ENCODE data around the gene SEC61B.
"Not testable (repeated sequence)": the region's sequence is repeated elsewhere in the genome, so short reads cannot be mapped to it uniquely, and the experiment has no call there.

SEC61B gene

DNA sequence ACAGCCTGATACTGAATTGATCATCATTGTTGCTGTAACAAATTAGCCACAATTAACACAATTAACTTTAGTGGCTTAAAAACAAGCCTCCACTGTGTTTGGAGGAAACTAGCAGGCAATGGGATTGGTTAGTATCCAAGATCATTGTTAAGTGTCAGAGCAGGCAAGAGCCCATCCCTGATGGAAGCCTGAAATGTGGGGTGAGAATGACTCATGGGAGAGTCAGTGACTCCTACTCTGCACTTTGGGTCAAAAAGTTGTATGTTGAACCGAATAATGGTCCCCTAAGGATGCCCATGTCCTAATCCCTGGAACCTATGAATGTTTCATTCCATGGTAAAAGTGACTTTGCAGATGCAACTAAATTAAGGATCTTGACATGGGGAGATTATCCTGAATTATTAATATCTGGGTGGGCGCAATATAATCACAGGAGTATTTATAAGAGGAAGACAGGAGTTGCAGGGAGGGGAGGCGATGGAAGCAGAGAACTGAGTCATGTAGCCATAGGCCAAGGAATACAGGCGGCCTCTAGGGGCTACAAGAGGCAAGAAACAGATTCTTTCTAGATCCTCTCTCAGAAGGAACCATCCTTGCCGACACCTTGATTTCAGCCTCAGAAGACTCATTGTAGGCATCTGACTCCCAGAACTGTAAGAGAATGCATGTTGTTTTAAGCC is 29.2 kb upstream of the SEC61B start:
- DNase-seq: peak; percentile 17

GRCh38 chr9:99193466-99193821 is 28.6 kb upstream of the SEC61B start:
- no peak for DNase-seq

DNA sequence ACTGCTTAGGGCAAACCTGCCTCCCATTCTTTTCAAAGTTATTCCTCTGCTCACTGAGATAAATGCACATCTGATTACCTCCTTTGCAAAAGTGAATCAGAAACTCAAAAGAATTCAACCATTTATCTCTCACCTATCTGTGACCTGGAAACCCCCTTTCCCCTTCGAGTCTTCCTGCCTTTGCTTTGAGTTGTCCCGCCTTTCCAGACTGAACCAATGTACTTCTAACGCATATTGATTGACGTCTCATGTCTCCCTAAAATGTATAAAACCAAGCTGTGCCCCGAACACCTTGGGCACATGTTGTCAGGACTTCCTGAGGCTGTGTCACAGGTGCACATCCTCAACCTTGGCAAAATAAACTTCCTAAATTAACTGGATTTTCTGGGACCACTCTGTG is 25.6 kb upstream of the SEC61B start:
- DNase-seq: not testable (repeated sequence)

DNA sequence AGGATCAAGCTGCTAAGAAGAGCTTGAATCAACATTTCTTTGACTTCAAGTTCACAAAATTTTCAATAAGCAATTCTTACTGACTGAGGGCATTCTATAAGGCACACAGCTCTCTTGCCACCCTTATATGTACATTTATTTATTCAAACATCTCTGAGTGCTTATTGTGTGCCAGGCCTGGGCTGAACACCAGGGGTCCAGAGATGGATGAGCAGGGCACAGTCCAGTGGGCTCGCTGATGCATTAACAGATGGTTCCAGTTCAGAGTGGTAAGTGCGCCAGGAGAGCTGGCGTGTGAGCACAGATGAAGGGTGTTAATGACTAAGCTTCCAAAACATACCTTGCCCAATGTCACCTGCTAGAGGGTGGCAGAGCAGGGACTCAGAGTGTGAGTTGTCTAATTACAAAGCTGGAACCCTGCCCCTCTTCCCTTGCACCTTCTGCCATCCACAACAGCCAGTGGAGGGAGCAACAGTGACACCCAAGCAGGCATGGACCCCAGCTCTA is 24.9 kb upstream of the SEC61B start:
- DNase-seq: no peak

GRCh38 chr9:99197987-99198386 is 24.1 kb upstream of the SEC61B start:
- DNase-seq: peak; percentile 24

DNA sequence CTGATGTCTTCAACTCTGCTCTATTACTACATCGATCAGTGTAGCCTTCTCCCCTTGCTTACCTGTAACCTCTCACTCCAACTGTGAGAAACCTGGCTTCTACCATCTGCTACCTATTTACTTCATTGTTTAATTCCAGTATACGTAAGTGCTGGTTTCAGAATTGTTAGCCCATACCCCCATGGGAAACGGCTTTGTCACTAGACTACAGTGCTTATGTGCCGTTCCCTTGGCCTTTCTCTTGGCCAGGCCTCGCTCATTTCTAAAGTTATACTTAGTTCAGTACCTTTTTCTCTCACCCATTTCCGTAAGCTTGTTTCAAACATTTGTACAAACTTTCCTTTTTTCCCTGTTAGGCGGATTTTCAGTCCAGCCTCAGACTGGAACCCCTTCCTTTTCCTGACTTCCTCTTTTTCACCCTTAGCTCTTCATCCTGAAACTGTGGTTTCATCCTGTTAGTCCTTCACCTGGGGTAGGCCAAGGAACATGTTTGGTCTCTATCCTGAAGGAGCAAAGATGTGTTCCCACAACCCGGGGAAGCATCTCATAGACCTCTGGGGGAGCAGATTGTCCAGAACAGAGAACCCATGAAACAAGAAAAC is 22.0 kb upstream of the SEC61B start:
- DNase-seq: no peak

DNA sequence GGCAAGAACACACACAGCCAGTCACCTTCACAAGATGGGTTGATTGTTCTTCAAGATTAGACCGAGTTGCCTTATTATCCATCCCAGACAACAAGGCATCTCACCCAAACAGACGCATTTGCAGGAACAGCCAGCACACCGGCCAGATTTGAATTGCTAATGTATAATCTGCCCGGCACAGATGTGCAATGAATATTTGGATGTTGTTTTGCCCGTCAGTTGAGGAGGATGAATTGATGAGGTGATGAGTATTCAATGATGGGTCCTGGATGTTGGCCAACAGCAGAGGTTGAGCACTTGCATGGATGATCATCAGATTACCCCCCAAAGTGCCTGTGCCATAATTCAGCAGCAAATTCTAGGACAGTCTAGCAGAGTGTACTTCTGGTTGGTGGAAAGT is 20.5 kb upstream of the SEC61B start:
- DNase-seq: no peak

- DNase-seq: peak; percentile 5
These were observed 11.5 kb upstream of the SEC61B start for GRCh38 chr9:99210572-99210971.

- DNase-seq: no peak
These were observed 10.3 kb upstream of the SEC61B start for GRCh38 chr9:99211746-99212145.

- no peak for DNase-seq
These were observed 8.9 kb upstream of the SEC61B start for GRCh38 chr9:99213197-99213596.

DNA sequence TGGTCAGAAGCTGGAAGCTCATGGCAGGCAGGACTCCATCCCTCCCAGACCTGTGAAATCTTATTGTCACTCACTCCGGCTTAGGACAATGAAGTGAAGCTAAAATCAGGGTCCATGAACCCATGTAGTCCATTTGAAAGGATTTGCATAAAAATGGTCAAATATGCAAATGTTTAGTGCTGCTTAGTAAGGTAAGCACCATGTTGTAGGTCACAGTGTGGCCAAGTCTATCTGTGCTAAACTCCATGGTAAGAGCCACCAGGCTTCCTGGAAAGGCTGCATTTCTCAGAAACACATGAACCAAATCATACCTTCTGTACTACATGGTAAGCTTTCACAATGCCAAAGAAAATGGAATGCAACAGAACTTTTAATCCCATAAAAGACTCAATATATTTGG is 6.0 kb upstream of the SEC61B start:
- peak; percentile 2 for DNase-seq

DNA sequence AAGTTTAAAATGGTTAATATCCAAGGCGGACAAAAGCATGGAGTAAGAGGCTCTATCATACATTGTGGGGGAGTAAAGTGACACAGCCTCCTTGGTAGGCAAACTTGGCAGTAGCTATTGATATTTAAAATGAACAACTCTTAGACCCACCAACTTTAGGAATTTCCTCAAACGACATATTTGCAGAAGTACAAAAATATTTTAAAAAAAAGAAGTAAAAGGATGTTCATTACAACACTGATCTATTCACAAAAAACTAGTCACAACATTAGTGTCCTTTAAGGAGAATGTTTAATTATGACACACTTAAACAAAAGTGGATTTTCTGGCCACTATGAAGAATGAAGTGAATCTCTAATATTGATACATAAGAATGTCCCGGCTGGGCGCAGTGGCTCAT is 2.1 kb upstream of the SEC61B start:
- no peak for DNase-seq

GRCh38 chr9:99221266-99221620 is 839 bp upstream of the SEC61B start:
- no peak for DNase-seq

- peak; percentile 54 for DNase-seq
These were observed 561 bp downstream of the SEC61B start for GRCh38 chr9:99222416-99223270.

DNA sequence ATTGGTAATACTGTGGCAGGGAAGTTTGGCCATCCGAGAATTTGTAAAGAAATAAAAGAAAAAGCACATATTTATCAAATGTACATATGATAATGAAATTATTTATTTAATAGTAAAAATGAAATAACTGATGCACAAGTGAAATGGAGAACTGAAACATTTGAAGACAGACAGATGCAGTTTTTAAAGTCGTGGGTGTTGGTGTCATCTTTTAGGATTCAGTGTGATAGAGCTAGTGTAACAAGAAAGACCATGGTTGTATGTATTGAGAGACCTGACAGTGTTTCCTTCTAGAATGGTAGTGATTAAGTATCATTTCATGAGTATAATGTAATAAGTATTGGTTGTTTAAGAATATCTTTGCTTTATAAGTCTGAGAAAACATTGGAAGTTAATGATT is 2.4 kb downstream of the SEC61B start:
- no peak for DNase-seq

DNA sequence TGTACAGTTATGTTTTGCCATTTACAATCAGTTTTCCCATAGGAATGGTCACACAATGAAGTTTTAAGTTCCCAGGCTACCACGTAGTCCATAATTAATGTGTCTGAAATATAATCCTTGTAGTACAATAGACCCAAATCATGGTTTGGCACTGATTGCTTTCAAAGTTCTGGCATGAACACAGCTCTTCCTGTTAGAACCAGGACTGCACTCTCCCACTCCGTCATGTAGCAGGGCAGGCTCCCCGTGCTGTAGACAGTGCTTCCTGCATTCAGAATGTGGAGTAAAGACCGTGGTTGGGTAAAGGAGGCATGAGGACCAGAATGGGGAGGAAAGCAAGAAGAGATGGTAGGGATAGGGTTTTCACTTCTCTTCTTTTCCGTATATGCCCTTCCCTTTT is 4.0 kb downstream of the SEC61B start:
- no peak for DNase-seq

GRCh38 chr9:99230206-99230605 is 8.1 kb downstream of the SEC61B start:
- DNase-seq: no peak

GRCh38 chr9:99231711-99232110 is 9.6 kb downstream of the SEC61B start:
- peak; percentile 23 for DNase-seq

DNA sequence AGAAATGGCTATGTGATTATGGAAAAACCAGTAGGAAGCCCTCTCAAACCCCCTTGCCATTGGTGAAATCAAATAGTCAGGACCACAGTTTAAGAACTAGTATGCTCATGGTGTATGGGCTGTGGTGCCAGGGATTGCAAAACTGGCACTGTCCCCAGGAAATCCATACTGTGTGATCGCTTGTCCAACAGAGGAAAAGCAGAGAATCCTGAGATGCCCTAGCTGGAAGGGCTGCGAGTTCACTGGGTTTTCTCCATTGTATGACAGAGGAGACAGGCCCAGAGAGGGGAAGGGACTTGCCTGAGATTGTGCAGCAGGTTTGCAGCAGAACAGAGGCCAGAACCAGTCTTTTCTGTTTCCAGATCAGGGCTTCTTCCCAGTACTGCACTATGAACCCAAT is 12.5 kb downstream of the SEC61B start:
- DNase-seq: no peak

- no peak for DNase-seq
These were observed 13.0 kb downstream of the SEC61B start for GRCh38 chr9:99235069-99235468.

GRCh38 chr9:99235926-99236634 is 14.0 kb downstream of the SEC61B start:
- no peak for DNase-seq

DNA sequence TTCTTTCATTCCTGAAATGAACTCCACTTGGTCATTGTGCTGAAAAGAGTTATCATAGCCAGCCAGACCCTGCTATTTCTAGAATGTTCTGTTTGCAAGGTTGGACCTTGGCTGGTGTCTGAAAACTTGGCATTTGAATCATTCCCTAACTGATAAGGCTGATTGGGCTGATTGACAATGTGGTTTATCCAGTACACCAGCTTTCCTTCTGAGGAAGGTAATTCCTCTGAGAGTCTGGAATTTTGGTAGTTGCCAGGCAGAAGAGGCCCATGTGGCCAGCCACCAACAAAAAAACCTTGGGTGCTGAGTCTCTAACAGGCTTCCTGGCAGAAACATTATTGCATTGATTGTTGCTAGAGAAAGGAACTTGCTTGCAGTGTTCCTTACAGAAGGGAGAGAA is 15.3 kb downstream of the SEC61B start:
- DNase-seq: no peak

DNA sequence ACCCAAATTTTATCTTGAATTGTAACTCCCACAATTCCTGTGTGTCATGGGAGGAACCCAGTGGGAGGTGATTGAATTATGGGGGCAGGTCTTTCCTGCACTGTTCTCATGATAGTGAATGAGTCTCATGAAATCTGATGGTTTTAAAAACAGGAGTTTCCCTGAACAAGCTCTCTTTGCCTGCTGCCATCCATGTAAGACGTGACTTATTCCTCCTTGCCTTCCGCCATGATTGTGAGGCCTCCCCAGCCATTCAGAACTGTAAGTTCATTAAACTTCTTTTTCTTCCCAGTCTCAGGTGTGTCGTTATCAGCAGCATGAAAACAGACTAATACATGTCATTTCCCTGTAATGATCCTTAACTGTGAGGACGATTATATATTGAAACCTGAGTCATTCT is 15.8 kb downstream of the SEC61B start:
- DNase-seq: not testable (repeated sequence)

Data from OCI-M1 (cell line).